H9 (cell line): ENCODE data around the gene GABRR3. TPM values are rescaled to one million over a fixed set of nuclear protein-coding genes. Genes with fewer than 3 reads are reported as not detected.

Source experiments
- DNase-seq: peaks from one replicate; pipeline ENCODE4 v3.0.0-alpha.2; 2017
- H2AFZ ChIP-seq: one replicate; pipeline ENCODE4 v1.6.1; 2013; ENCODE audit warnings: mild to moderate bottlenecking, low read length, control low read depth, moderate library complexity
- H2AK5ac ChIP-seq: 2 replicates; pipeline ENCODE4 v1.6.1; 2013; ENCODE audit warnings: low read length, control low read depth, mixed read lengths; ENCODE audit not compliant: insufficient read length
- H2BK120ac ChIP-seq: one replicate; pipeline ENCODE4 v1.6.1; 2013; ENCODE audit warnings: low read depth, mild to moderate bottlenecking, low read length, control low read depth, inconsistent platforms; ENCODE audit not compliant: poor library complexity, severe bottlenecking
- H2BK12ac ChIP-seq: 2 replicates; pipeline ENCODE4 v1.6.1; 2013; ENCODE audit warnings: low read length, control low read depth, mixed read lengths, low read depth; ENCODE audit not compliant: insufficient read length
- H2BK15ac ChIP-seq: 2 replicates; pipeline ENCODE4 v1.6.1; 2013; ENCODE audit warnings: low read depth, low read length, control low read depth
- H2BK20ac ChIP-seq: one replicate; pipeline ENCODE4 v1.6.1; 2013; ENCODE audit warnings: low read depth, mild to moderate bottlenecking, low read length, control low read depth, inconsistent platforms; ENCODE audit not compliant: poor library complexity, severe bottlenecking
- H2BK5ac ChIP-seq: 2 replicates; pipeline ENCODE4 v1.6.1; 2013; ENCODE audit warnings: low read length, control low read depth, mixed read lengths; ENCODE audit not compliant: insufficient read length
- H3K14ac ChIP-seq: 2 replicates; pipeline ENCODE4 v1.6.1; 2013; ENCODE audit warnings: low read length, control low read depth; ENCODE audit not compliant: insufficient read depth
- H3K18ac ChIP-seq: 2 replicates; pipeline ENCODE4 v1.6.1; 2013; ENCODE audit warnings: low read depth, mild to moderate bottlenecking, mixed read lengths, low read length, control low read depth; ENCODE audit not compliant: insufficient read length
- H3K23ac ChIP-seq: 2 replicates; pipeline ENCODE4 v1.6.1; 2013; ENCODE audit warnings: low read length, control low read depth, mixed read lengths, low read depth; ENCODE audit not compliant: insufficient read length
- H3K23me2 ChIP-seq: 2 replicates; pipeline ENCODE4 v1.6.1; 2013; ENCODE audit warnings: low read depth, mild to moderate bottlenecking, mixed read lengths, low read length, control low read depth; ENCODE audit not compliant: insufficient read length, poor library complexity, severe bottlenecking
- H3K27ac ChIP-seq: 2 replicates; pipeline ENCODE4 v1.5.1; 2013; ENCODE audit warnings: low read length, control low read depth, mixed read lengths, low read depth; ENCODE audit not compliant: insufficient read length
- H3K27me3 ChIP-seq: 2 replicates; pipeline ENCODE4 v1.6.1; 2013; ENCODE audit warnings: low read length, control low read depth, inconsistent platforms; ENCODE audit not compliant: insufficient read depth
- H3K4ac ChIP-seq: 2 replicates; pipeline ENCODE4 v1.6.1; 2013; ENCODE audit warnings: low read depth, mild to moderate bottlenecking, control low read depth, inconsistent platforms, low read length, moderate library complexity
- H3K4me1 ChIP-seq: 2 replicates; pipeline ENCODE4 v1.6.1; 2013; ENCODE audit warnings: low read length, control low read depth, inconsistent platforms; ENCODE audit not compliant: insufficient read depth
- H3K4me2 ChIP-seq: 2 replicates; pipeline ENCODE4 v1.6.1; 2013; ENCODE audit warnings: low read length, control low read depth, mixed read lengths; ENCODE audit not compliant: insufficient read length, insufficient read depth
- H3K56ac ChIP-seq: 2 replicates; pipeline ENCODE4 v1.6.1; 2013; ENCODE audit warnings: low read depth, mild to moderate bottlenecking, mixed read lengths, low read length, control low read depth; ENCODE audit not compliant: insufficient read length
- H3K79me1 ChIP-seq: 2 replicates; pipeline ENCODE4 v1.6.1; 2013; ENCODE audit warnings: low read depth, mild to moderate bottlenecking, moderate library complexity, low read length, control low read depth, inconsistent platforms; ENCODE audit not compliant: insufficient read depth, poor library complexity, severe bottlenecking
- H3K79me2 ChIP-seq: 2 replicates; pipeline ENCODE4 v1.6.1; 2013; ENCODE audit warnings: low read length, control low read depth, inconsistent platforms; ENCODE audit not compliant: insufficient read depth
- H3K9ac ChIP-seq: 2 replicates; pipeline ENCODE4 v1.6.1; 2013; ENCODE audit warnings: low read length, control low read depth, mixed read lengths; ENCODE audit not compliant: insufficient read length; ENCODE audit errors: extremely low read depth
- H3K9me3 ChIP-seq: one replicate; pipeline ENCODE4 v1.6.1; 2013; ENCODE audit warnings: low read depth, low read length, inconsistent platforms; ENCODE audit not compliant: control insufficient read depth
- H3T11ph ChIP-seq: one replicate; pipeline ENCODE4 v1.6.1; 2013; ENCODE audit warnings: mild to moderate bottlenecking, low read length, control low read depth, inconsistent platforms
- H4K20me1 ChIP-seq: one replicate; pipeline ENCODE4 v1.6.1; 2013; ENCODE audit not compliant: control insufficient read depth, insufficient read length, insufficient read depth
- H4K5ac ChIP-seq: 2 replicates; pipeline ENCODE4 v1.6.1; 2013; ENCODE audit warnings: low read depth, mild to moderate bottlenecking, mixed read lengths, low read length, control low read depth; ENCODE audit not compliant: insufficient read length
- H4K8ac ChIP-seq: replicated peaks from 2 replicates; pipeline ENCODE4 v1.6.1; 2013; ENCODE audit warnings: low read length, control low read depth, mixed read lengths, low read depth; ENCODE audit not compliant: insufficient read length
- H4K91ac ChIP-seq: 2 replicates; pipeline ENCODE4 v1.6.1; 2013; ENCODE audit warnings: low read depth, mild to moderate bottlenecking, moderate library complexity, mixed read lengths, low read length, control low read depth; ENCODE audit not compliant: insufficient read length
- H3K27ac Mint-ChIP-seq, 3 experiments: 2 replicates in 2 of 3; 3 replicates in 1 of 3; pipeline ENCODE4 v1.8.0; 2020 to 2021; ENCODE audit warnings: mixed read lengths in 3 of 3, mild to moderate bottlenecking in 1 of 3, moderate library complexity in 1 of 3
- H3K27me3 Mint-ChIP-seq: 2 replicates; pipeline ENCODE4 v1.8.0; 2021; ENCODE audit warnings: low read depth, mild to moderate bottlenecking, moderate library complexity, mixed read lengths
- H3K36me3 Mint-ChIP-seq, 3 experiments: 2 replicates in 2 of 3; 3 replicates in 1 of 3; pipeline ENCODE4 v1.8.0; 2020 to 2021; ENCODE audit warnings: low read depth in 3 of 3, mixed read lengths in 3 of 3; ENCODE audit not compliant: insufficient read depth in 1 of 3
- H3K4me1 Mint-ChIP-seq, 2 experiments: 2 replicates each; pipeline ENCODE4 v1.8.0; 2020; ENCODE audit warnings: mixed read lengths in 2 of 2
- H3K4me3 Mint-ChIP-seq, 2 experiments: 2 replicates in 1 of 2; 3 replicates in 1 of 2; pipeline ENCODE4 v1.8.0; 2020 to 2021; ENCODE audit warnings: mild to moderate bottlenecking in 2 of 2, mixed read lengths in 2 of 2, moderate library complexity in 1 of 2
- H3K9me3 Mint-ChIP-seq, 2 experiments: 2 replicates in 1 of 2; 3 replicates in 1 of 2; pipeline ENCODE4 v1.8.0; 2020; ENCODE audit warnings: mild to moderate bottlenecking in 2 of 2, mixed read lengths in 2 of 2, moderate library complexity in 1 of 2
- CTCF ChIP-seq: fragments of 200-600 bp; sonication (generic); conservative IDR thresholded peaks from 3 replicates; pipeline ENCODE4 v1.8.0; 2021; ENCODE audit warnings: antibody characterized with exemption, mild to moderate bottlenecking
- WGBS: extraction: QIAGEN DNeasy Blood & Tissue Kit; methylation state at CpG from one replicate; pipeline ENCODE4 v1.1.7; 2013; ENCODE audit warnings: missing lambda C conversion rate, low lambda C conversion rate, mixed read lengths; ENCODE audit not compliant: insufficient read length; ENCODE audit errors: extremely low coverage; 5-methylcytosine and 5-hydroxymethylcytosine counted together
- total RNA-seq: library from RNA; stranded (reverse); gene quantifications from 2 replicates; pipeline ENCODE4 v1.2.1, GENCODE V29; 2021

Gene GABRR3
- total RNA-seq, 1 experiment from 2014 or later: not detected

- no peaks in the 10 kb centered on the region for H3K9me3 ChIP-seq
- Mint-ChIP-seq H3K27ac (no peak overlapping the region), H3K4me1 (peaks cover 4 to 6% of the 10 kb centered on the region in 2 experiments), H3K36me3 (no peaks in the 10 kb centered on the region), H3K9me3 (no peaks in the 10 kb centered on the region), H3K27me3 (no peaks in the 10 kb centered on the region), H3K4me3 (no peak overlapping the region)
- no peaks in the 10 kb centered on the region for H3K23me2 ChIP-seq
- H3K18ac ChIP-seq: no peak overlapping the region
- H3K9ac ChIP-seq: no peak overlapping the region
- no CpG with 5 or more reads among the region's 5 CpGs for WGBS
- no peak for DNase-seq
- no peak overlapping the region for H3K14ac ChIP-seq
- TF ChIP-seq CTCF: no peak
- no peak overlapping the region for H4K91ac ChIP-seq
- no peak overlapping the region for H2BK12ac ChIP-seq
- H3K4ac ChIP-seq: no peak overlapping the region
- no peak overlapping the region for H2BK120ac ChIP-seq
- no peaks in the 10 kb centered on the region for H4K20me1 ChIP-seq
- H3K79me2 ChIP-seq: no peaks in the 10 kb centered on the region
- H4K5ac ChIP-seq: no peak overlapping the region
- no peak overlapping the region for H2BK5ac ChIP-seq
- H2AK5ac ChIP-seq: no peak overlapping the region
- no peak overlapping the region for H2BK15ac ChIP-seq
- no peak overlapping the region for H4K8ac ChIP-seq
- no peak overlapping the region for H2AFZ ChIP-seq
- no peak overlapping the region for H3K23ac ChIP-seq
- no peak overlapping the region for H3K4me2 ChIP-seq
- no peak overlapping the region for H3K56ac ChIP-seq
- no peak overlapping the region for H3K27ac ChIP-seq
- no peak overlapping the region for H2BK20ac ChIP-seq
- no peaks in the 10 kb centered on the region for H3K79me1 ChIP-seq
- no peak overlapping the region for H3T11ph ChIP-seq
- H3K4me1 ChIP-seq: no peaks in the 10 kb centered on the region; the same call in 1 of the 2 replicates
- H3K27me3 ChIP-seq: no peaks in the 10 kb centered on the region
These were observed 36.0 kb downstream of the GABRR3 start for GRCh38 chr3:97999103-97999502.
